ENCODE results near the gene MALL. TPM values are rescaled to one million over a fixed set of nuclear protein-coding genes. Genes with fewer than 3 reads are reported as not detected.
"Not testable (repeated sequence)": the region's sequence is repeated elsewhere in the genome, so short reads cannot be mapped to it uniquely, and the experiment has no call there.

The MALL gene
- total RNA-seq, 1 donor from 2014 or later, result 2.9 TPM

DNA sequence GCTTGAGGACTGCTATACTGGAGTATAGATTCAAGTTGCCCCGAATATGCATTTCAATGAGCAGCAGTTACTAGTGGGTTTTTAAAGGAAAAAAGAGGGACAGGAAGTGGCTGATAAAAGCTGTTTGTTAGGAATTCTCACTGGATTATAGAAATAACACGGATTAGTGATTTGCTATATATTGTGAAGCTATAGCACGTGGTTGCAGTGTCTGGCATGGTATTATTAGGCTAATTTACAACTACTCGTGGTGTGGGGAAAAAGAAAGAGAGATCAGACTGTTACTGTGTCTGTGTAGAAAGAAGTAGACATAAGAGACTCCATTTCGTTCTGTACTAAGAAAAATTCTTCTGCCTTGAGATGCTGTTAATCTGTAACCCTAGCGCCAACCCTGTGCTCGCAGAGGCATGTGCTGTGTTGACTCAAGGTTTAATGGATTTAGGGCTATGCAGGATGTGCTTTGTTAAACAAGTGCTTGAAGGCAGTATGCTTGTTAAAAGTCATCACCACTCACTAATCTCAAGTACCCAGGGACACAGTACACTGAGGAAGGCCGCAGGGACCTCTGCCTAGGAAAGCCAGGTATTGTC, 59.7 kb downstream of the MALL start:
- DNase-seq (ENCODE audit: low spot score in 2 of 2); FAIRE-seq: not testable (repeated sequence)

DNA sequence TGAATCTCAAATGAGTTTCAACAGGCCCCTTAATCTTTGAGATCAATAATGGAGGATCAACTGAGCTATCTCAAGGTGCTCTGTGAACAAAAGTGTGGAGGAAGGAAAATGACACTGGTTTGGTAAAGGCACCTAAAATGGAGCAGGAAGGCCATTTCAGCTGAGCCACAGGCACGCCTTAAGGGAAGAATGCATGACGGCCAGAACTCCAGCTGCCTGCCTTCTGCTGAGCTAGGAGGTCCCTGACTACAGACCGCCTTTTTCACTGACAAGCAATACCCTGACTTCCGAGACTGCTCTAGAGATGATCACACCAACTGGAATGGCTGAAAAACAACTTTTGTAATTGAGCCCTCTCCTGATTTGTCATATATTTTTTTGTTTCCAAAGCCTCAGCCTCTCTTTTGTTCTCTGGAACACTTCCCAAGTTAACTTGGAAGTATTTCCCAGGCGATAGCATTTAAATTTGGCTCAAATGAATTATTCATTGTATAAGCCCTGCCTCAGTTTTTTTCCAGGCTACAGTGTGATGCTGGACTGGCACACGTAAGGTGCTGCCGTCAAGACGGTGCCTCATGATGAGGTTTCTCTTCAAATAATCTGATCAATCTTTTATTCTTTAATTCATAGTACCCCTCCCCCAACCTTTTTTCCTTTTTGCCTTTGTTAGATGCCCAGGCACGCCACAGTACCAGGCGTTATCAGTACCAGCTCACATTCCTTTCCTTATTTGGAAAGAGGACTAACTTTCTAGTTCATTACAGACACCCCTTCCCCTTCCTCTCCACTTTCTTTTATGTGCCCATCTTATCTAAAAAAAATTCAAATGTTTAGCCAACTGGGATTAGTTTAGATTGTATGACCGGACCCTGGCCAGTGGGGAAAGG, 60.9 kb downstream of the MALL start:
- FAIRE-seq; DNase-seq (ENCODE audit: low spot score in 2 of 2): not testable (repeated sequence)

DNA sequence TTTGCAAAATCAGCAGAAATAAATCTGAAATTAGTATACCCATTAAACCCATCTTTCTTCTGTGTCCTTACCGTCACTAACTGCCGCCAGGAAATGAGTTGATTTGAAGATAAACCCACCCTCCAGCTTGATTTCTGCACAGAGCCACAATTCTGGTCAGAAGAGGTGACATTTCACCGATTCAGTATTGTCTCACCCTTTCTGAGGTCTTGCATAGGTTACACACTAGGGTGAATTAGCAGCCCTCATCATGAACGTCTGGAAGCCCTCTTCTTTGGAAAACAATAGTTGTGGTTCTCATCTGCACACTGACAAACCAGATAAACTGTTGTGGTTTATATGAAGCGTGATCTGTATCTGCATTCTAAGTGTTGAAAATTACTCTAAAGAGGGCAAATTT, 61.9 kb downstream of the MALL start:
- not testable (repeated sequence) for FAIRE-seq; DNase-seq (ENCODE audit: low spot score in 2 of 2)

DNA sequence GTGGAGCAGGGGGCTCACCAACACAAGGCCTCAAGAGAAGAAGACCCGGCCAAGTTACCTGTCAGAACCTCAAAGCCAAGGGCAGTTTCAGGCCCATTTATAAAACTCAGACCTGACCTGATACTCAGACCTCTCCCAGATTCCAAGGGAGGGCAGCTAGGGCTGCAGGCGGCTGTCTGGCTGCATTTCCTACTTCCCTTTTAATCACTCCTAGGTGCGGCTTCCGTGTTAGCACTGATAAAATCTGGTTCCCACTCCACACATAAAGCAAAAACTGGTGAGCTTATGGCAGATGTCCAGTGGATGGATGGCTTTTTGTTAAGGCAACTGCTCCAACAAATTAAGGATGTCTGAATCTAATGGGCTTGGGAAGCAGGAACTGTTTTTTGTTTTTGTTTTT, 63.5 kb downstream of the MALL start:
- DNase-seq (ENCODE audit: low spot score in 2 of 2); FAIRE-seq: not testable (repeated sequence)

DNA sequence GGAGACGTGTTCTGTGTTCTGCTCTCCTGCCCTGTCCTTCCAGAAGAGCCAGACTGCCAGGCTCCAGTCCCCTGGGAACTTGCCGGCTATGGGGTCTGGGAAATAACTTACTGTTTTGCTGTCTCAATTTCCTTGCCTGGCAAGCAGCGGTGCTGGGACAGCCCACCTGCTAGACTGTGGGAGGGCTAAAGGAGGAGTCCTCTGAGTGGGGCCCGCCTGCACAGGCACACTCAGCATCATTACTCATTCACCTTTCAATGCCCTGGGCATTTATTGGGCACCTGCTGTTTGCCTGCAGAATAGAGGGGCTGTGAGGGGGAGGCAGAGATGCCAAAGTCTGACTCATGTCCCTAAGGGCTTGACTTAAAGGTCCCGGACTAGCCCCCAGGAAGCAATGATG, 65.4 kb downstream of the MALL start:
- not testable (repeated sequence) for FAIRE-seq; DNase-seq (ENCODE audit: low spot score in 2 of 2)

DNA sequence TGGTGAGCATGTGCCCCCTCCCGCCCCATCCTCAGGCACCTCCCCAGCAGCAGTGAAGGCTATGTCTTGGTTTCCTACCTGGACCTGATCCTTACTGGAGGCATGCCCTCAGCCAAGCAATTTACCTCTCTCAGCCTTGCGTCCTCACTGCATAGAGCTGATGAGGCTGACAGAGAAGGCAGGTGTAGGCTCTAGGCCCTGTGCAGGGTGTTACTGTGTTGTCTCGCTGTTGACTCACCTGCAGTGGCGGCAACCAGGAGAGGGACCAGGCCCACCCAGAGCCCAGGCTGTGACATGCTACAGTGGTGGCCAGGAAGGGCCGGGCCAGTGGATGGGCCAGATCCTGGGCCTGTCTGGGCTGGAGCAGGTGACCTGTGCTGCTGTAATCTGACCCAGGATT, 65.9 kb downstream of the MALL start:
- not testable (repeated sequence) for FAIRE-seq; DNase-seq (ENCODE audit: low spot score in 2 of 2)

DNA sequence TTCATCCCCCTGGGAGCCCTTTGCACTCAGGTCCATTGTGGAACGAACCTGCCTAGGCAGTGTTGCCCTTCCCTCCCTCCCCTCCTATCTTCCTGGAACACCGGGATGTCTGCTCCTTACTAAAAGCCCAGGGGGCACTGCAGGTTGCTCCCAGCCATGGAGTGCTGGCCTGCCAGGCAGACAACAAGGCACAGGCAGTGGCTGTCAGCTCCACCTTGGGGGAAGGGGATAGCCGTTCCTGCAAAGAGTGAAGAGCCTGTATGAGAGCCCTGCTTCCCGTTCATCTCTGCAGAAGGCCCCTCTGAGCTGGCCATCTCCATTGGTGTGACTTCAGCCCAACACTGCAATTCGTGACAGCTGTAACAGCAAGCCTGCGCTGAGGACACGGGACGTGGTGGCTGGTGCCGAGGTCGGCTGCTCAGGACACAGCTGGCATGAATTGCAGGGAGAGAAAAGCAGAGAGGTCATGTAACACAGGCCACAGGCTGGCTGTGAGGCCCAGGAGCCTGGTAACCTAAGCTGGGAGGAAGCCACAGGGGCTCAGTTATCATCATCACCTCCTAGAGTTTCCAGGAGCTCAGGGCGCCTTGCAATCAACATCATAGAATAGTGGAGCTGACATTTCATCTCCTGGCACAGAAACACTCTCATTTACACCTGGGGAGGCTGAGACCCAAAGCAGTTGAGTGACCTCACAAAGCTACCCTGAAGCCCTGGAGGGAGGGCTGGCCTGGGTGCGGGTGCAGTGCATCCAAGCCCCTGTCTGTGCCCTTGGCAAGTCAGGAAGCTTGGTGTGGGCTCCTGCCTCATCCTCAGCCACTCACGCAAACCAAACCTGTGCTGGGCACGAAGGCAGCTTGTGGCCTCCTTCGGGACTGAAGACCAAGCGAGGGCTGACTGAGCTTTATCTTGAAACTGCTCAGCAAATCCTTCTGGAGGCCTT, 67.1 kb downstream of the MALL start:
- not testable (repeated sequence) for DNase-seq (ENCODE audit: low spot score in 2 of 2); FAIRE-seq

DNA sequence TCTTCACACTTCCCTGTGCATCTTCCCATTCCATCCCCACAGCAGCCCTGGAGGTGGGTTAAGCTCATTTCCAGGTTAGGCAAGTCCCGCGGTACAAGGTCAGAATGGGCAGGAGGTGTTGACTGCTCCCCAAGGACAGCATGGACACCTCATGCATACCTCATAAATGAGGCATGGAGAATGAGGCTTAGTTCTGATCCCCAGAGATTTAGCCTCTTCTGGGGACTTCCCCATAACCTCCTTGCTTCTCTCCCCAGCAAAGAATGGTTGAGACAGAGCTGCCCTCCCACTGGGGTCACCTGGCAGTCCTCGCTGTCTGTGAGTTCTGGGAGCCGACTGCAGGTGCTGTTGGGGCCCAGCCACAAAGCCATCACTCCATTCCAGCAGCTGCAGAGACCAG, 68.4 kb downstream of the MALL start:
- not testable (repeated sequence) for FAIRE-seq; DNase-seq (ENCODE audit: low spot score in 2 of 2)

DNA sequence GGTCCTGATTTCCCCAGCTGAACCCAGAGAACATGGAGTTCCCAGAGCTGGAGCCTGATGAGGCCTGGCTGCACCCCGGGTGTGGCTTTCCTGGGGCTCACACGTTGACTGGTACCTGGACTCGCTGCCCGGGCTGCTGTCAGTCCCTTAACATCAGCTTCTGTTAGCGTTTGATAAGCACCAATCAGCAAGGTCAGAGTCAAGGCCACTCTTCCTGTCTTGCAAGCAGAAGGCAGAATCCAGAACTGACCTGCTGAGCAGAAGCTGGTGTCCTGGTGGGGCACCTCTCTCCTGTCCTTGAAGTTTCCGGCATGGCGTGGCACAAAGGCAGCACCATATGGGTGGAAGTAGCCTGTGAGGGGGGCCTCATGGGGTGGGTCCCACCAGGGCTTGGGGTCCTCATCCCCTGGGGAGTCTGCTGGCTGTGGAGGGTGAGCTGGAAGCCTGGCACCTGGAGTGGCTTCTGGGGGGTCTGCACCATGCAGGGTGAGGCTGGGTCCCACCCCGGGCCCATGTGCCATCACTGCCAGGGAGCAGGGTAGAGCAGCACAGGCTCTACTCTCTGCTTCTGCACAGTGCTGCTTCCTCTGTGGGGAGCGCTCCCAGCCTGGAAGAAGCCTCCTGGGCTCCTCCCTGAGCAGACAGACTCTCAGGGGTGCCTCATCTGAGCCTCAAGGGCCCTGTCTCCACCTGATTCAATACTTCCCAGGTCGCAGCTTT, 73.5 kb downstream of the MALL start:
- DNase-seq (ENCODE audit: low spot score in 2 of 2); FAIRE-seq: not testable (repeated sequence)

DNA sequence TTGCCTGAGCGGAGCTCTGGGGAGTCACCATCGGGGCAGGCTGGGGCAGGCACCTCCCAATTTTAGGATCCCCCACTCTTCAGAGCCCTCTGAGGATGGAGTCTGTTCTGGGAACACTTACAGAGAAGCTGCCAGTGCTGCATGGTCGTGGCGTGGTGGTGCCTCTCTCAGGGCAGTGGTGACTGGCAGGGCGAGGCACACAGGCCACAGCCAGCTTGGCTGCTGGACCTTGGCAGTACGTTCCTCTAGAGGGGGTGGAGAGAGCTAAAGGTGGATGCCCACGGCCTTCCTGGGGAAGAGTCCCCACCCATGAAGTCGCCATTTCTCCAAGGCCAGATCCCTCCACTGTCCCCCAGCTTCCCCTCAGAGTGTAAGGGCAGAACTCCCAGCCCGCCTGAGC, 78.3 kb downstream of the MALL start:
- FAIRE-seq; DNase-seq (ENCODE audit: low spot score in 2 of 2): not testable (repeated sequence)

DNA sequence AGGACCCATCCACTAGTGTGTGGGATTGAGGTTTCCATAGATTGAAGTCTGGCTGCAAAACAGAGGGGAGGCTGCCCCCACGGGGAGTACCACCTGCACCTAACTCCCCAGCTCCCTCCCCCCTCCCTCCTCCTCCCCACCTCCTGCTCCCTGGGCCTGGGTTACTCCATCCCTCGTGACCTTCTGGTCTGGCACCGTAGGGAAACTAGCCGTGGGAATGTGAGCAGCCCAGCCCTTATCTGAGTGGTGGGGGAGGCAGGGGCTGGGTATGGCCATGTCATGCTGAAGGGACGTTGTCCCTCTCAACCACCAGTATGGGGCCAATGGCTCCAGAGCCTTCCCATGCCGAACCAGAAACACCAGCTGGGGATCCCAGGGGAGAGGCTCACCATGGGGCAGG, 80.2 kb downstream of the MALL start:
- not testable (repeated sequence) for FAIRE-seq; DNase-seq (ENCODE audit: low spot score in 2 of 2)

DNA sequence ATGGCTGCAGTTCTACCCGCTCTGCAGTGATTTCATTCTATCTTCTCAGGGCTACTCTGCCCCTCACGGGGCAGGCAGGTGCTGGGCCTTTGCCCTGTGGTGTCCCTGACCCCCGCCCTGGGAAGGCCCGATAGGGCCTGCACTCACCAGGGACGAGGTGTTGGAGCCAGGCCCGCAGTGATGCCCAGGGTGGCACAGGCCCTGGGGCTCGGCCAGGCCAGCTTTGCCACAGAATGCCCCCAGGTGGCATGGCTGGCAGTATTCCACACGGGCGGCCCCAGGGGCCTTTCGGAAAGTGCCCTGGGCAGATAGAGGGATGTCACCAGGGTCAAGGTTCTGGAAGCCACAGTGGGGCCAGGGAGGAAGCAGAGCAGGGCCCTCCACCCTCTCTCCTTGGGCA, 80.7 kb downstream of the MALL start:
- FAIRE-seq; DNase-seq (ENCODE audit: low spot score in 2 of 2): not testable (repeated sequence)

Small RNAs within 50 kb of the gene (small RNA-seq; reads per million reads assigned to genes)
- gene MIR4267 (not detected), gene MIR4436B1 (not detected)

Other genes starting within 250 kb of the MALL start
- 0.82 TPM for gene LIMS3, start 217.1 kb downstream of the MALL start, total RNA-seq
- 7.3 TPM for gene NPHP1, start 89.2 kb upstream of the MALL start, total RNA-seq
- gene MTLN, start 96.7 kb upstream of the MALL start, total RNA-seq, result 39.1 TPM